Measurements from ENCODE around the gene BATF.

DNA sequence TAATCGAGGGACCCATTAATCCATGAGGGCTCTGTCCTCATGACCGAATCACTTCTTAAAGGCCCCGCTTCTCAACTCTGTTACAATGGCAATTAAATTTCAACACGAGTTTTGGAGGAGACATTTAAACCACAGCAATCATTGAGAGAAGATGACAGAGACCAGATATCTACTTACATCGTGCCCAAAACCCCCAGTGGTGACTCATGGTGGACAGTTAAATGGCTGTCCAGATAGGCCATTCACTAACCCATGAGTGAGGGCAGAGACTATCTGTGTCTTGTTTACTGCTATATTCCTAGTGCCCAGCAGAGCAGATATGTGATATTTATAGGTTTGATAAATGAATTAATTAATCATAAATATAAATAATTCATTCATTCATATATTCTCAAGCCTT, 36.2 kb downstream of the BATF start:
- no peak for TF ChIP-seq POLR2A (IDR thresholded peaks at IDR 0.05)
- TF ChIP-seq, protein P1, sequence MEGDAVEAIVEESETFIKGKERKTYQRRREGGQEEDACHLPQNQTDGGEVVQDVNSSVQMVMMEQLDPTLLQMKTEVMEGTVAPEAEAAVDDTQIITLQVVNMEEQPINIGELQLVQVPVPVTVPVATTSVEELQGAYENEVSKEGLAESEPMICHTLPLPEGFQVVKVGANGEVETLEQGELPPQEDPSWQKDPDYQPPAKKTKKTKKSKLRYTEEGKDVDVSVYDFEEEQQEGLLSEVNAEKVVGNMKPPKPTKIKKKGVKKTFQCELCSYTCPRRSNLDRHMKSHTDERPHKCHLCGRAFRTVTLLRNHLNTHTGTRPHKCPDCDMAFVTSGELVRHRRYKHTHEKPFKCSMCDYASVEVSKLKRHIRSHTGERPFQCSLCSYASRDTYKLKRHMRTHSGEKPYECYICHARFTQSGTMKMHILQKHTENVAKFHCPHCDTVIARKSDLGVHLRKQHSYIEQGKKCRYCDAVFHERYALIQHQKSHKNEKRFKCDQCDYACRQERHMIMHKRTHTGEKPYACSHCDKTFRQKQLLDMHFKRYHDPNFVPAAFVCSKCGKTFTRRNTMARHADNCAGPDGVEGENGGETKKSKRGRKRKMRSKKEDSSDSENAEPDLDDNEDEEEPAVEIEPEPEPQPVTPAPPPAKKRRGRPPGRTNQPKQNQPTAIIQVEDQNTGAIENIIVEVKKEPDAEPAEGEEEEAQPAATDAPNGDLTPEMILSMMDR (IDR thresholded peaks at IDR 0.05): no peak
- no peak for TF ChIP-seq POLR2AphosphoS5 (IDR thresholded peaks at IDR 0.05)
- no peak for TF ChIP-seq EP300 (IDR thresholded peaks at IDR 0.05; ENCODE audit: low read depth)

All from transverse colon (tissue), 4 donors.